DOHH2 (cell line): ENCODE measurements around the gene TRIOBP.

ENCODE experiments used
- CTCF ChIP-seq: fragments of 200-600 bp; sonication (generic); IDR thresholded peaks from one replicate; pipeline ENCODE4 v1.5.1; 2014; ENCODE audit warnings: antibody characterized with exemption, mild to moderate bottlenecking, low read depth, low read length; ENCODE audit not compliant: poor library complexity, severe bottlenecking
- EZH2phosphoT487 ChIP-seq: fragments of 200-600 bp; sonication (generic); IDR thresholded peaks from 2 replicates; pipeline ENCODE4 v1.6.1; 2017; ENCODE audit warnings: borderline replicate concordance, mild to moderate bottlenecking, antibody characterized with exemption, low read length, moderate library complexity, mixed read lengths

- TF ChIP-seq CTCF, result no peak
- no peak for TF ChIP-seq EZH2phosphoT487
Observed at GRCh38 chr22:37771702-37772427, 75.0 kb downstream of the TRIOBP start.
